Ovary (tissue), 3 donors: ENCODE measurements around the gene PLCB1.

Source experiments
- CTCF ChIP-seq, 3 donors: fragments of 450-650 bp in 2 of 3; fragments of 200-600 bp in 1 of 3; IDR thresholded peaks; one replicate each; pipeline versions ENCODE4 v1.5.1 to v1.8.0; 2016 to 2022; ENCODE audit warnings: antibody characterized with exemption in 3 of 3, mild to moderate bottlenecking in 1 of 3
- EP300 ChIP-seq: sonication (generic); formaldehyde crosslinking; IDR thresholded peaks from one replicate; pipeline ENCODE4 v1.6.1; 2017; ENCODE audit warnings: antibody characterized with exemption
- POLR2A ChIP-seq: fragments of 450-650 bp; IDR thresholded peaks from one replicate; pipeline ENCODE4 v1.6.1; 2017; ENCODE audit warnings: antibody characterized with exemption, mild to moderate bottlenecking, moderate library complexity
- donor health status: DM: no; HTN: no; CAD: no.

- TF ChIP-seq CTCF (IDR thresholded peaks at IDR 0.05) (no peak), POLR2A (no peak), EP300 (no peak)
Measured at GRCh38 chr20:8425802-8426201, 293.7 kb downstream of the PLCB1 start.
